ENCODE data around the gene PTGIS.

- TF ChIP-seq USF2 (IDR thresholded peaks at IDR 0.05; ENCODE audit: low read depth, low read length), result no peak
- TF ChIP-seq RFX5 (IDR thresholded peaks at IDR 0.05; ENCODE audit: low read depth, low read length), result no peak
- TF ChIP-seq POLR2A (IDR thresholded peaks at IDR 0.05; ENCODE audit: low read depth, low read length), result no peak
- no peak for TF ChIP-seq CTCF (conservative IDR thresholded peaks at IDR 0.05; ENCODE audit: low read depth, low read length)
- no peak for TF ChIP-seq RCOR1 (IDR thresholded peaks at IDR 0.05; ENCODE audit: insufficient replicate concordance, low read length)
- no peak for TF ChIP-seq RAD21 (IDR thresholded peaks at IDR 0.05; ENCODE audit: low read length)
- no peak for TF ChIP-seq MXI1 (IDR thresholded peaks at IDR 0.05; ENCODE audit: borderline replicate concordance, low read depth, low read length)
- no peak for TF ChIP-seq CHD1 (IDR thresholded peaks at IDR 0.05; ENCODE audit: low read depth, low read length)
- no peak for TF ChIP-seq MAFK (IDR thresholded peaks at IDR 0.05; ENCODE audit: low read depth, low read length)
- no peak for TF ChIP-seq CEBPB (IDR thresholded peaks at IDR 0.05; ENCODE audit: low read depth, low read length)
- no peak for TF ChIP-seq SMC3 (IDR thresholded peaks at IDR 0.05; ENCODE audit: low read depth, low read length)
These were observed 11.3 kb downstream of the PTGIS start for GRCh38 chr20:49556621-49557020.
